HG03354 (cell line): Measurements from ENCODE around the gene LENG1.
"Not testable (repeated sequence)": the region's sequence is repeated elsewhere in the genome, so short reads cannot be mapped to it uniquely, and the experiment has no call there.

Source experiments
- ATAC-seq: cut with Tn5 transposase; IDR thresholded peaks from one replicate; pipeline ENCODE4 v1.9.1; 2021; ENCODE audit warnings: mild to moderate bottlenecking; ENCODE audit not compliant: unreplicated experiment, poor library complexity, severe bottlenecking

The LENG1 gene

GRCh38 chr19:54159352-54160181 is at the start of gene LENG1:
Gene LENG1, minus strand, starts transcription at chr19:54159721. Its CDS starts 26 bp downstream, at chr19:54159695.
- ATAC-seq: peak; percentile 91

GRCh38 chr19:54208784-54209057 is 49.2 kb upstream of the LENG1 start:
- no peak for ATAC-seq

GRCh38 chr19:54207983-54208783 is 48.7 kb upstream of the LENG1 start:
- ATAC-seq: no peak

GRCh38 chr19:54207676-54207982 is 48.1 kb upstream of the LENG1 start:
- no peak for ATAC-seq

GRCh38 chr19:54207193-54207592 is 47.7 kb upstream of the LENG1 start:
- not testable (repeated sequence) for ATAC-seq

GRCh38 chr19:54206831-54207177 is 47.3 kb upstream of the LENG1 start:
- no peak for ATAC-seq

- no peak for ATAC-seq
Measured at GRCh38 chr19:54206030-54206830, 46.7 kb upstream of the LENG1 start.

- ATAC-seq: no peak
Measured at GRCh38 chr19:54204767-54205468, 45.4 kb upstream of the LENG1 start.

- ATAC-seq: no peak
Measured at GRCh38 chr19:54203151-54203611, 43.7 kb upstream of the LENG1 start.

- ATAC-seq: no peak
Measured at GRCh38 chr19:54201980-54202379, 42.5 kb upstream of the LENG1 start.

GRCh38 chr19:54201172-54201701 is 41.7 kb upstream of the LENG1 start:
- ATAC-seq: no peak

- no peak for ATAC-seq
Measured at GRCh38 chr19:54199401-54199800, 39.9 kb upstream of the LENG1 start.

- ATAC-seq: no peak
Measured at GRCh38 chr19:54197121-54197520, 37.6 kb upstream of the LENG1 start.

- no peak for ATAC-seq
Measured at GRCh38 chr19:54196536-54196935, 37.0 kb upstream of the LENG1 start.

GRCh38 chr19:54194463-54194862 is 34.9 kb upstream of the LENG1 start:
- not testable (repeated sequence) for ATAC-seq

- ATAC-seq: no peak
Measured at GRCh38 chr19:54193011-54193410, 33.5 kb upstream of the LENG1 start.

GRCh38 chr19:54191811-54192453 is 32.4 kb upstream of the LENG1 start:
- ATAC-seq: no peak

GRCh38 chr19:54191011-54191810 is 31.7 kb upstream of the LENG1 start, which contains the start of gene TSEN34:
Gene TSEN34, plus strand, starts transcription at chr19:54191308. Its CDS starts 57 bp downstream, at chr19:54191365.
- ATAC-seq: peak; percentile 33
